ENCODE results near the gene GALR1. TPM values are rescaled to one million over a fixed set of nuclear protein-coding genes. Genes with fewer than 3 reads are reported as not detected.

Gene GALR1
- total and polyA plus RNA-seq, 2 experiments from 2014 or later: 0.32 to 1.1 TPM

- Histone ChIP-seq H3F3A (replicated peaks; ENCODE audit: low read depth) (0 out of 2 replicates have a peak, but pooled peaks cover 6% of the 10 kb centered on the region), H3K36me3 (ENCODE audit: insufficient read depth) (no peaks in the 10 kb centered on the region), H3K27me3 (ENCODE audit: insufficient read depth) (peaks cover 46% of the 10 kb centered on the region), H2AFZ (peak overlapping the region; percentile 94), H3K4me1 (ENCODE audit: insufficient read depth) (peaks cover 38% of the 10 kb centered on the region), H4K20me1 (replicated peaks; ENCODE audit: insufficient read depth) (no peaks in the 10 kb centered on the region), H3K4me3 (no peak overlapping the region), H3K27ac (ENCODE audit: low read depth) (peak overlapping the region; percentile 93), H3K4me2 (peak overlapping the region; percentile 56; the same call in 1 of the 2 replicates), H3K9me2 (ENCODE audit: insufficient read depth) (peaks cover 12% of the 10 kb centered on the region), H3K79me2 (replicated peaks; ENCODE audit: insufficient read depth) (peaks cover 6% of the 10 kb centered on the region; the same call in 1 of the 2 replicates)
- TF ChIP-seq STAT1 (IDR thresholded peaks at IDR 0.05; ENCODE audit: unreplicated experiment) (no peak), ZNF462 (CRISPR knock-in tag; IDR thresholded peaks at IDR 0.05) (no peak), ZNF114 (CRISPR knock-in tag; IDR thresholded peaks at IDR 0.05) (no peak)
- H3K4me3 Mint-ChIP-seq: no peak overlapping the region
- DNase-seq (ENCODE audit: low spot score) (peak; percentile 46), ATAC-seq (no peak)
- H3K36me3 Mint-ChIP-seq (ENCODE audit: low read depth): peaks cover 25% of the 10 kb centered on the region
- H3K4me1 Mint-ChIP-seq: peaks cover 34% of the 10 kb centered on the region
- H3K27ac Mint-ChIP-seq: peak overlapping the region; percentile 87
- H3K27me3 Mint-ChIP-seq (ENCODE audit: insufficient read depth, low read depth, poor library complexity): peaks cover 46% of the 10 kb centered on the region
- peaks cover 8% of the 10 kb centered on the region; the same call in 2 of the 3 replicates for H3K9me3 Mint-ChIP-seq
Observed at GRCh38 chr18:77254711-77255405, 5.2 kb downstream of the GALR1 start.

DNA sequence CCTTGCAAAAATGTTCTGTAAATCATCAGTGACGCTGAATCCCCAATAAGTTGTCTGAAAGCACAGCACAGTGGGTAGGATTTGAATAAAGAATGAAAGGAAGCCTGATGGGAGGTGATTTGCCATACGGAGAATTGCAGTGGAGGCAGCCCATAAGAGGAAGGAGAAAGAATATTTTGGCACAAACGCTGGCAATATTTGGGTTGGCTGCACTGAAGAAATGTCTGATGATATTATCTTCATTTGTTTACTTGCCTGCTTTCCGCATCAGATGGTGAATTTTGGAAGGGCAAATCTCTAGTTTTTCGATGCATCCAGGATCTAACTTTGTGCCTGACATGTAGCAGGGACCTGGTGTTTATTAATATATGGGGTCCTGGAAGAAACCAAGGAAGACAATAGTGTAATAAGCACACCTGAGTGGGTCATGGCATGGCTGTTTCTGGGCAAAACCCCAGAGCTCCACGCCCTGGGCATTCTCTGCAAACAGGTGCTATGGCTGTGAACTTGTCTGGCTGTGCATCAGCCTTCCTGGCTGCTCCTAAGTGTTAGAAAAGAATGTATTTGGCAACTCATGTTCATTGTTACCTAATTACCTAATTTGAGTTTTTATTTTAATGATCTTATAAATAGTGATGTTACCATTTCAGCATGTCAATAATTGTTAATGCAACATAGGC is 5.9 kb downstream of the GALR1 start:
- Mint-ChIP-seq H3K27ac (no peak overlapping the region), H3K9me3 (peaks cover 11% of the 10 kb centered on the region; the same call in 2 of the 3 replicates)
- H4K20me1 ChIP-seq (replicated peaks; ENCODE audit: insufficient read depth): no peaks in the 10 kb centered on the region
- TF ChIP-seq EZH2phosphoT487 (IDR thresholded peaks at IDR 0.05; ENCODE audit: unreplicated experiment) (no peak), POLR2AphosphoS5 (IDR thresholded peaks at IDR 0.05; ENCODE audit: low read depth) (no peak), ZNF331 (CRISPR knock-in tag; IDR thresholded peaks at IDR 0.05; ENCODE audit: low read depth) (no peak), JUNB (IDR thresholded peaks at IDR 0.05; ENCODE audit: unreplicated experiment) (no peak), CREB1 (CRISPR knock-in tag; IDR thresholded peaks at IDR 0.05; ENCODE audit: low read depth) (no peak), REST (IDR thresholded peaks at IDR 0.05; ENCODE audit: unreplicated experiment) (no peak)

More for the DNA sequence above, 5.9 kb downstream of the GALR1 start:
- H3K27me3 Mint-ChIP-seq (ENCODE audit: insufficient read depth, low read depth, poor library complexity): peaks cover 42% of the 10 kb centered on the region
- peaks cover 34% of the 10 kb centered on the region for H3K4me1 Mint-ChIP-seq
- H3K4me3 Mint-ChIP-seq: no peak overlapping the region
- Histone ChIP-seq H2AFZ (no peak overlapping the region), H3K36me3 (ENCODE audit: insufficient read depth) (no peaks in the 10 kb centered on the region), H3K4me3 (no peak overlapping the region), H3K4me2 (peak overlapping the region; percentile 32; the same call in 1 of the 2 replicates), H3F3A (replicated peaks; ENCODE audit: low read depth) (0 out of 2 replicates have a peak, but pooled peaks cover 6% of the 10 kb centered on the region), H3K27me3 (ENCODE audit: insufficient read depth) (peaks cover 39% of the 10 kb centered on the region), H3K27ac (ENCODE audit: low read depth) (no peak overlapping the region), H3K4me1 (ENCODE audit: insufficient read depth) (peaks cover 38% of the 10 kb centered on the region), H3K9me2 (ENCODE audit: insufficient read depth) (peaks cover 15% of the 10 kb centered on the region), H3K79me2 (replicated peaks; ENCODE audit: insufficient read depth) (peaks cover 6% of the 10 kb centered on the region; the same call in 1 of the 2 replicates)
- DNase-seq (ENCODE audit: low spot score) (no peak), ATAC-seq (no peak)
- peaks cover 27% of the 10 kb centered on the region for H3K36me3 Mint-ChIP-seq (ENCODE audit: low read depth)

Measured in GM23338 (cell line).